Fibroblast of pulmonary artery (primary cell): ENCODE results near the gene CEP162.
"Not testable (repeated sequence)": the region's sequence is repeated elsewhere in the genome, so short reads cannot be mapped to it uniquely, and the experiment has no call there.

ENCODE experiments used
- DNase-seq: peaks from one replicate; pipeline ENCODE4 v3.0.0-alpha.2; 2010; ENCODE audit warnings: low read depth
- H3K4me3 ChIP-seq: replicated peaks from 2 replicates; pipeline ENCODE4 v1.5.1; 2011; ENCODE audit warnings: low read depth, mild to moderate bottlenecking, control low read depth, low read length, moderate library complexity
- CTCF ChIP-seq: IDR thresholded peaks from 2 replicates; pipeline ENCODE4 v1.5.1; 2011; ENCODE audit warnings: mild to moderate bottlenecking, control low read depth, low read length, inconsistent platforms; ENCODE audit errors: missing control alignments

CEP162 gene

GRCh38 chr6:84086545-84087429 lies 140.7 kb downstream of the CEP162 start:
- TF ChIP-seq CTCF: no peak
- no peak for DNase-seq
- H3K4me3 ChIP-seq: no peak overlapping the region

- DNase-seq: no peak
- H3K4me3 ChIP-seq: no peak overlapping the region
- no peak for TF ChIP-seq CTCF
Measured at GRCh38 chr6:84086056-84086455, 141.4 kb downstream of the CEP162 start.

- H3K4me3 ChIP-seq, DNase-seq: not testable (repeated sequence)
Measured at GRCh38 chr6:84084705-84085104, 142.7 kb downstream of the CEP162 start.

GRCh38 chr6:84082689-84083265 lies 144.7 kb downstream of the CEP162 start:
- H3K4me3 ChIP-seq: no peak overlapping the region
- no peak for TF ChIP-seq CTCF
- DNase-seq: peak; percentile 47

- H3K4me3 ChIP-seq: no peak overlapping the region
- TF ChIP-seq CTCF: no peak
- DNase-seq: no peak
Measured at GRCh38 chr6:84081222-84081621, 146.2 kb downstream of the CEP162 start.

GRCh38 chr6:84078335-84078734 lies 149.1 kb downstream of the CEP162 start:
- H3K4me3 ChIP-seq: no peak overlapping the region
- no peak for DNase-seq
- no peak for TF ChIP-seq CTCF

- DNase-seq: no peak
- TF ChIP-seq CTCF: no peak
Measured at GRCh38 chr6:84077645-84078044, 149.8 kb downstream of the CEP162 start.

More at GRCh38 chr6:84077645-84078044, 149.8 kb downstream of the CEP162 start:
- no peak overlapping the region for H3K4me3 ChIP-seq
